ENCODE results near the gene LMBRD2. TPM values are rescaled to one million over a fixed set of nuclear protein-coding genes. Genes with fewer than 3 reads are reported as not detected.

Gene LMBRD2
- total and polyA plus RNA-seq, 2 donors (not counting 1 experiment from before 2014, with no cell fraction given): 7.2 to 19.8 TPM

DNA sequence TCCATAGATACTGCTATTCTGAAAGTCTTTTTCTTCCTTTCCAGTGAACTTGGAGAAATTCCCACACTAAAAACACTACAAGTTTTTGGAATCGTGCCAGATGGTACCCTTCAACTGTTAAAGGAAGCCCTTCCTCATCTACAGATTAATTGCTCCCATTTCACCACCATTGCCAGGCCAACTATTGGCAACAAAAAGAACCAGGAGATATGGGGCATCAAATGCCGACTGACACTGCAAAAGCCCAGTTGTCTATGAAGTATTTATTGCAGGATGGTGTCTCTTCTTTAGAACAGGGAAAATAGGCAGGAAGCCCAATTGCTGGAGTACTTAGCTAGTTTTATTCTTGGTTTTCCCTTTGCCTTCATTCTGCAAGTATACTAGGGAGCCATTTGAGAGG is 30.1 kb upstream of the LMBRD2 start:
- no peak for DNase-seq (ENCODE audit: low read depth in 2 of 2)

GRCh38 chr5:36180556-36181350 is 29.1 kb upstream of the LMBRD2 start:
- no peaks in the 10 kb centered on the region for H3K79me2 ChIP-seq (ENCODE audit: control insufficient read depth, insufficient read depth, low read length)
- H3K4me2 ChIP-seq (ENCODE audit: extremely low read depth, insufficient read depth, low read length): no peak overlapping the region
- no peak overlapping the region for H3K4me3 ChIP-seq (replicated peaks in 1 of 4; ENCODE audit: control extremely low read depth in 1 of 4, insufficient read depth in 1 of 4, low read depth in 3 of 4, low read length in 4 of 4)
- peaks cover 9% of the 10 kb centered on the region for H3K36me3 ChIP-seq (ENCODE audit: control insufficient read depth, insufficient read depth, low read length)
- no peaks in the 10 kb centered on the region for H3K27me3 ChIP-seq (ENCODE audit: control insufficient read depth, insufficient read depth, low read length)
- no peaks in the 10 kb centered on the region for H3K9me3 ChIP-seq (ENCODE audit: control insufficient read depth, insufficient read depth, low read depth, low read length)
- H4K20me1 ChIP-seq (ENCODE audit: control insufficient read depth, extremely low read depth, insufficient read depth, low read length): no peaks in the 10 kb centered on the region
- H3K9ac ChIP-seq (ENCODE audit: insufficient read depth, low read length): no peak overlapping the region
- H3K27ac ChIP-seq (ENCODE audit: insufficient read depth, low read length): no peak overlapping the region
- no peaks in the 10 kb centered on the region for H3K4me1 ChIP-seq (ENCODE audit: control insufficient read depth, extremely low read depth, insufficient read depth, low read length)
- H2AFZ ChIP-seq (ENCODE audit: low read length): no peak overlapping the region
- no peak for DNase-seq (ENCODE audit: low read depth in 2 of 2)
- TF ChIP-seq, protein P1, sequence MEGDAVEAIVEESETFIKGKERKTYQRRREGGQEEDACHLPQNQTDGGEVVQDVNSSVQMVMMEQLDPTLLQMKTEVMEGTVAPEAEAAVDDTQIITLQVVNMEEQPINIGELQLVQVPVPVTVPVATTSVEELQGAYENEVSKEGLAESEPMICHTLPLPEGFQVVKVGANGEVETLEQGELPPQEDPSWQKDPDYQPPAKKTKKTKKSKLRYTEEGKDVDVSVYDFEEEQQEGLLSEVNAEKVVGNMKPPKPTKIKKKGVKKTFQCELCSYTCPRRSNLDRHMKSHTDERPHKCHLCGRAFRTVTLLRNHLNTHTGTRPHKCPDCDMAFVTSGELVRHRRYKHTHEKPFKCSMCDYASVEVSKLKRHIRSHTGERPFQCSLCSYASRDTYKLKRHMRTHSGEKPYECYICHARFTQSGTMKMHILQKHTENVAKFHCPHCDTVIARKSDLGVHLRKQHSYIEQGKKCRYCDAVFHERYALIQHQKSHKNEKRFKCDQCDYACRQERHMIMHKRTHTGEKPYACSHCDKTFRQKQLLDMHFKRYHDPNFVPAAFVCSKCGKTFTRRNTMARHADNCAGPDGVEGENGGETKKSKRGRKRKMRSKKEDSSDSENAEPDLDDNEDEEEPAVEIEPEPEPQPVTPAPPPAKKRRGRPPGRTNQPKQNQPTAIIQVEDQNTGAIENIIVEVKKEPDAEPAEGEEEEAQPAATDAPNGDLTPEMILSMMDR (conservative IDR thresholded peaks at IDR 0.05 in 1 of 2, IDR thresholded peaks at IDR 0.05 in 1 of 2; ENCODE audit: low read depth in 1 of 2, low read length in 2 of 2): no peak
- TF ChIP-seq EZH2 (IDR thresholded peaks at IDR 0.05; ENCODE audit: low read length, missing control alignments): no peak

More for the DNA sequence above, 30.1 kb upstream of the LMBRD2 start:
- Histone ChIP-seq H3K27me3 (ENCODE audit: control insufficient read depth, insufficient read depth, low read length) (no peaks in the 10 kb centered on the region), H3K4me3 (replicated peaks in 1 of 4; ENCODE audit: control extremely low read depth in 1 of 4, insufficient read depth in 1 of 4, low read depth in 3 of 4, low read length in 4 of 4) (no peak overlapping the region), H3K27ac (ENCODE audit: insufficient read depth, low read length) (no peak overlapping the region), H3K4me2 (ENCODE audit: extremely low read depth, insufficient read depth, low read length) (no peak overlapping the region), H2AFZ (ENCODE audit: low read length) (no peak overlapping the region), H3K9ac (ENCODE audit: insufficient read depth, low read length) (no peak overlapping the region), H3K79me2 (ENCODE audit: control insufficient read depth, insufficient read depth, low read length) (no peaks in the 10 kb centered on the region), H4K20me1 (ENCODE audit: control insufficient read depth, extremely low read depth, insufficient read depth, low read length) (no peaks in the 10 kb centered on the region), H3K36me3 (ENCODE audit: control insufficient read depth, insufficient read depth, low read length) (peaks cover 9% of the 10 kb centered on the region), H3K4me1 (ENCODE audit: control insufficient read depth, extremely low read depth, insufficient read depth, low read length) (no peaks in the 10 kb centered on the region), H3K9me3 (ENCODE audit: control insufficient read depth, insufficient read depth, low read depth, low read length) (no peaks in the 10 kb centered on the region)
- TF ChIP-seq, protein P1 (conservative IDR thresholded peaks at IDR 0.05 in 1 of 2, IDR thresholded peaks at IDR 0.05 in 1 of 2; ENCODE audit: low read depth in 1 of 2, low read length in 2 of 2): no peak
- TF ChIP-seq EZH2 (IDR thresholded peaks at IDR 0.05; ENCODE audit: low read length, missing control alignments): no peak

DNA sequence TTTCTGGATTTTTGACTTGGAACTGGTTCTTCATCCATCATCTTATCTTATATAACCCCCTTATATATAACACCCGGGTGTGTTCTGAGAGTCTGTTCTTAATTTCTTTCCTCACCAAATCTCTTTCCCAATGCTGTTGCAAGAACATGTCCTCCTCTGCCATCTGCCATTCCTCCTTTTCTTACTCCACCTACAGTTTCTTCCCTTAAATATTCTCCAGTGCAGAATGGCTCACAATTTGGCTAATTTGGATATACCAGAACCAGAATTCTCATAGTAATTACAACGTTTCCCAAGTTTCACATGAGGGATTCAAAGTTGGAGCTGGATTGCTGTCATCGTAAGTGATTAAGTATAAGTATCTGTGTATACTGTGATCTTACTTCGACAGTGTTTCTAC is 28.3 kb upstream of the LMBRD2 start:
- TF ChIP-seq, protein P1 (conservative IDR thresholded peaks at IDR 0.05 in 1 of 2, IDR thresholded peaks at IDR 0.05 in 1 of 2; ENCODE audit: low read depth in 1 of 2, low read length in 2 of 2): no peak
- no peak for TF ChIP-seq EZH2 (IDR thresholded peaks at IDR 0.05; ENCODE audit: low read length, missing control alignments)
- no peak overlapping the region for H3K27ac ChIP-seq (ENCODE audit: insufficient read depth, low read length)
- H2AFZ ChIP-seq (ENCODE audit: low read length): no peak overlapping the region
- no peaks in the 10 kb centered on the region for H3K4me1 ChIP-seq (ENCODE audit: control insufficient read depth, extremely low read depth, insufficient read depth, low read length)
- DNase-seq (ENCODE audit: low read depth in 2 of 2): no peak
- no peaks in the 10 kb centered on the region for H3K27me3 ChIP-seq (ENCODE audit: control insufficient read depth, insufficient read depth, low read length)
- H3K9ac ChIP-seq (ENCODE audit: insufficient read depth, low read length): no peak overlapping the region
- peaks cover 9% of the 10 kb centered on the region for H3K36me3 ChIP-seq (ENCODE audit: control insufficient read depth, insufficient read depth, low read length)
- H3K4me3 ChIP-seq (replicated peaks in 1 of 4; ENCODE audit: control extremely low read depth in 1 of 4, insufficient read depth in 1 of 4, low read depth in 3 of 4, low read length in 4 of 4): no peak overlapping the region
- H3K9me3 ChIP-seq (ENCODE audit: control insufficient read depth, insufficient read depth, low read depth, low read length): no peaks in the 10 kb centered on the region
- H3K4me2 ChIP-seq (ENCODE audit: extremely low read depth, insufficient read depth, low read length): no peak overlapping the region
- no peaks in the 10 kb centered on the region for H4K20me1 ChIP-seq (ENCODE audit: control insufficient read depth, extremely low read depth, insufficient read depth, low read length)
- no peaks in the 10 kb centered on the region for H3K79me2 ChIP-seq (ENCODE audit: control insufficient read depth, insufficient read depth, low read length)

Data from fibroblast of lung (primary cell).